HG02759 (cell line): ENCODE data around the gene TUBA4B.
A peak's percentile ranks its signal among the peaks of the same experiment; 100 is the strongest.
"Not testable (repeated sequence)": the region's sequence is repeated elsewhere in the genome, so short reads cannot be mapped to it uniquely, and the experiment has no call there.

Experiments
- ATAC-seq: cut with Tn5 transposase; IDR thresholded peaks from one replicate; pipeline ENCODE4 v1.9.1; 2021; ENCODE audit warnings: mild to moderate bottlenecking, moderate library complexity; ENCODE audit not compliant: unreplicated experiment

The TUBA4B gene

GRCh38 chr2:219247678-219248642 lies 5.1 kb upstream of the TUBA4B start:
- no peak for ATAC-seq

DNA sequence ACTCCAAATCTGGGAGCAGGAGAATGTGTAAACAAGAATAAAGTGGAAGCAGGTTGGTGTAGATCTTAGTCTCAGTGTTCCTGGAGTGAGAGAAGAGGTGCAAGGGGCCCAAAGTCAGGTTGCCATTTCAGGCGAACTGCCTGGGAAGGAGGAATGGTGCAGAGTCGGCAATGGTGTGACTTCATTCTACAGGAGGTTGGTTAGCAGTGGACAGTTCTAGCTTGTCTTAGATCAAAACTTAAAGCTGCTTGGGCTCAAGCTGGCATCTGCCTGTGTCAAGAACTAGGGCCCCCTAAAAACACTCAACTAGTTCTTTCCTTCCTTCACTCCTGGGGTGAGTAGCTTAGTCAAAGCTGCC lies 4.2 kb upstream of the TUBA4B start:
- ATAC-seq: no peak

DNA sequence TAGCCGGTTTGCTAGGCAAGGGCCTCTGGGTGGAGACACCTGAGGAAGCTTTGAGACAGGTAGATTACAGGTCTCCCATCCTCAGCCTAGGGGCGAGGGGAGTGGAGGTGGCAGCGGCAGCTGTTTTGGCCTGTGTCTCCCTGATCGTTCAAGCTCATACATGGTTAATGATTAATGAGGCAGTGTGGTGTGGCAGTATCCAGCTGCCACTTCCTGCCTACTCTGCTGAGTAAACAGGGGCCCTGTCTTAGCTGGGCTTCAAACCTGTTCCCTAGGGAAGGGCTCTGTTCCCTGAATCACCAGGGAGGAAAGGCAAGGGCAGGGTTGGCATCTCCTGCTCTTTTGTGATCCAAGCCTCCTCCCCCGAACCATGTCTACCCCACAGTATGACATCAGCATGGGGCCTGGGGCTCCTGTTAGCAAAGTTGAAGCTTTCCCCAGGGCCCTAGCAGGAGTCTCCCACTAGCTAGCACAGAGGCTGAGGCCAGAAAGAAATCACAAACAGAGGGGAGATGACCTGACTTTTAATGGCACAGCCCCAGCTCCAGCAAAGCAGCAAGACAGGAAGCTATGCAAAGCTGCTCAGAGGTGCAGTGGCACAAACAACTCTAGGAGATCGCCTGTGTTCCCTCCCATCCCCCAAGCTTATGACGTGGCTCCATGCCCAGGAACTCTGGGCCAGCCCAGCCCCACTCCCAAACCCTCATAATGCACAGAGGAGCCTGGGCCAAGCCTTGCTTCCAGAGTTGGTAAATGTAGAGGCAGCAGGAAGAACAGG lies 3.7 kb upstream of the TUBA4B start:
- peak; percentile 52 for ATAC-seq

GRCh38 chr2:219250049-219250781 lies 2.8 kb upstream of the TUBA4B start:
- ATAC-seq: no peak

GRCh38 chr2:219251656-219252055 lies 1.4 kb upstream of the TUBA4B start:
- ATAC-seq: no peak

DNA sequence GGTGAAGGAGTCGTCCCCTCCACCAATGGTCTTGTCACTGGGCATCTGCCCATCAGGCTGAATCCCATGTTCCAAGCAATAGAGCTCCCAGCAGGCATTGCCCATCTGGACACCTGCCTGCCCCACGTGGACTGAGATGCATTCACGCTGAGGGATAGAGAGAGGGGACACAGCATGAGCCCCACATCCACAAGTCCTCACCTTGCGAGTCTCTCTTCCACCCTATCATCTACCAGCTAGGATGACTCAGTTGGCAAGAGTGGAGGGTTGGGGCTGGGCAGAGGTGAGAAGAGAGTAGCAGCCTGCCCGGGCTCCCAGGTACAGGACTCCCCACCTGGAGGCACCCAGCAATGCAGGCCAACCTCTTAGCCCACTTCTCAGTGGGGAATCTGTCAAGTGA lies 959 bp upstream of the TUBA4B start:
- ATAC-seq: no peak

- no peak for ATAC-seq
These were observed 508 bp upstream of the TUBA4B start for GRCh38 chr2:219252570-219252899.

DNA sequence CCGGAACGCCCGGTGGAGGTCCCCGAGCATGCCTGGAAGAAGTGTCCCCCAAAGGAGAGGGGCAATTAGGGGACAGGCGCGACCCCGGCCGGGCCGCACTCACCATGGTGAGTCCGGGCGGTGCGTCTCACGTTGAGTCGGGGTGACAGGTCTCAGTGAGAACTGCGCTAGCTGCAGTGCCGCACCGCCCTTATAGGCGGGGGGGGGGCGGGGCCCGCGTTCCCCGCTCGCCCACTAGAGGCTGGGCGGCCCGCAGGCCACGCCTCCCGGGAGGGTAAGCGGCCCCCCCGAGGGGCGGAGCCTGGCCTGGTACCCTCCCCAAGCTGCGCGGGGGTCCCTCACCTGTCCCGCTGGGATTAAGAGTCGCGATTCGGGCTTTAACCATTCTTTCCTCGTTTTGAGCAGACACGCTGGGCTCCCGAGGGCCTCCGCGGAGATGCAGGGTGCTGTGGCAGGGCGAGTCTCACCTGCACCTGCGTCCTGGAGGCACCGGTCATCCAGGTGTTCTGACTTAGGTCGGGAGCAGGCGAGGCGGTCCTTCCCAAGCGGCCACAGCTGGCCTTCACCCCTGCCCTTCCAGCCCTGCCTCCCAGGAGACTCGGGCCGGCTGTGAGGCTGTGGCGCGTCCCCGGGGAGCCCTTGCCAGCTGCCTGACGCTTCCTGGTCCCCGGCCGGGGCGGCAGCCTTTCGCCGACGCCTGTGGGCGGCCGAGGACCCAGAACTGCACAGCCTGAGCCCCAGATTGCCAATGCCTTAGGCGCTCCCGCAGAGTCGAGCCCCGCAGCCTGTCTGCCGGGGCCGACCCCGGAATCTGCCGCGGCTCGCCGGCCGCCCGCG lies 928 bp downstream of the TUBA4B start, which contains the start of gene TUBA4A:
TSS of gene TUBA4A (minus strand) at position 166 of the 837 bp plus-strand sequence. CDS start at position 106, 60 bp downstream.
- peak; percentile 58 for ATAC-seq

GRCh38 chr2:219254590-219255201 lies 1.7 kb downstream of the TUBA4B start:
- ATAC-seq: peak; percentile 24

DNA sequence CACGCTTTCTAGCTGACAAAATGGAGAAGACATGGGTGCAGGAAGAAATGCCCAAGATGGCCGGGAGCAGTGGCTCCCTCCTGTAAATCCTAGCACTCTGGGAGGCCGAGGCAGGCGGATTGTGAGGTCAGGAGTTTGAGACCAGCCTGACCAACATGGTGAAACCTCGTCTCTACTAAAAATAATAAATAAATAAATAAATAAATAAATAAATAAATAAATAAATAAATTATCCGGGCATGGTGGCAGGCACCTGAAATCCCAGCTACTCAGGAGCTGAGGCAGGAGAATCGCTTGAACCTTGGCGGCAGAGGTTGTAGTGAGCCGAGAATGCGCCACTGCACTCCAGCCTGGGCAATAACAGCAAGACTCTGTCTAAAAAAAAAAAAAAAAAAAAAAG lies 5.9 kb downstream of the TUBA4B start:
- not testable (repeated sequence) for ATAC-seq

- ATAC-seq: no peak
These were observed 8.2 kb downstream of the TUBA4B start for GRCh38 chr2:219261024-219261855.

GRCh38 chr2:219266232-219266631 lies 13.2 kb downstream of the TUBA4B start:
- no peak for ATAC-seq

DNA sequence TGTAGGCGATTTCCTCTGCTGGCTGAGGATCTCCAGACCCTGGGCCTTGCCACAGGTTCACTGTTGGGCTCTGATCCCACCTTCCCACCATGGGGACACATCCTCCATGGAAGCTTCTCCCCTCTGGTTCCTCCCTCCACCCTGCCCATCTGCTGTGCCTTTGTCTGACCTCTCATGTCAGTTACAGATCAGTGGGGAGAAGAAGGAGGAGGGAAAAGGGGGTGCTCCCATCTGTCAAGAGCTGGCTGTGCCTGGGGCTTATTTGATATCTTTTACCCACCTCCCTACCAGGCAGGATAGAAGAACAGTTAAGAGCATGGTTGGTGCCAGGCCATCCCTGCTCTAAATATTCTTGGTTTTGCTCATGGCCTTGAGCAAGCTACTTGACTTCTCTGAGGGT lies 13.8 kb downstream of the TUBA4B start:
- no peak for ATAC-seq

DNA sequence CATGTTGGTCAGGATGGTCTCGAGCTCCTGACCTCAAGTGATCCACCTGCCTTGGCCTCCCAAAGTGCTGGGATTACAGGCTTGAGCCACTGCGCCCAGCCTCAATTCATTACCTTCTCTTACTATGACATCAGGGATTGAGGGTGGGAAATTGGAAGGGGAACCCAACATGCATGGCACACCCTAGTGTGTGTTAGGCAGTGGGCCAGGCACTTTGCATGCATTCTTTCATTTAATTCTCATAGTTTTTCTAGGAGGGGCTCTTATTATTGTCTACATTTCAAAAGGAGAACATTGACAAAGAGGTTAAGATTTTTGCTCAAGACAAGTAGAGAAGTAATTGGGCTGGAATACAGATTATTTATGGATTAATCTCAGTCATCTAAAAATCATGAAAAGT lies 15.3 kb downstream of the TUBA4B start:
- ATAC-seq: no peak

DNA sequence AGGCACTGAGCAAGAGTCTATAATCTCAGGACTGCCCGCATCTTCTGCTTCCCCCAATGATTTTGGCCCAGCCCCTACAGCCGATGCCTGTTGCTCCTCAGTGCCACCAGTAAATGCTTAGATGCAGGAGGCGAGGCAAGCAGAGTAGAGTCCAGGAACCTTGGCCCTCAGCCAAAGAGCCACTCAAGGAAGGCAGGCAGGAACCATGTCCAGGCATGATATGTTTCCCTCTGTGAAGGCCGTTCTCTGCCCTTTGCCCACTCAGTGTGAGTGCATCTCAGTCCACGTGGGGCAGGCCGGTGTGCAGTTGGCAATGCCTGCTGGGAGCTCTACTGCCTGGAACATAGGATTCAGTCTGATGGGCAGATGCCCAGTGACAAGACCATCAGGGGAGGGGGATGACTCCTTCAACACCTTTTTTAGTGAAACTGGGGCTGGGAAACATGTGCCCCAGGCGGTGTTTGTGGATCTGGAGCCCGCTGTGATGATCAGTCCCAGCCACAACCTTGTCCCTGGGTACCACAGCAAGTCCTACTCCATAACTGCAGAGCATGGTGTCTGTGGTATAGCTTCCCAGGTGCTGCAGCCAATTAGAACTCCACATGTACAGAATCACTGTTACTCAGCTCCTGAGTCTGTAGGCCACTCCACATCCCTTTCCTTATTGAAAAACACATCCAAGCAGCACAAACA lies 16.5 kb downstream of the TUBA4B start:
- ATAC-seq: no peak

DNA sequence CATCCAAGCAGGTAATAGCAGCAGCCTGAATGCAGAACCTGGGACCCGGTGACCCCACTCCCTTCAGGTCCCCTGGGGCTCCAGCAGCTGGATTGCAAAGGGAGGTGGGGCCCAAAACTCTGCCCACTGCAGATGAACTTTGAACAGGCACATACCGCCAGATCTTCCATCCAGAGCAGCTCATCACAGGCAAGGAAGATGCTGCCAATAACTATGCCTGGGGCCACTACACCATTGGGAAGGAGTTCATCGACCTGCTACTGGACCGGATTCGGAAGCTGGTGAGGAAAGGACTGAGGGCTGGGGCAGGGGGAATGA lies 17.0 kb downstream of the TUBA4B start:
- ATAC-seq: no peak

DNA sequence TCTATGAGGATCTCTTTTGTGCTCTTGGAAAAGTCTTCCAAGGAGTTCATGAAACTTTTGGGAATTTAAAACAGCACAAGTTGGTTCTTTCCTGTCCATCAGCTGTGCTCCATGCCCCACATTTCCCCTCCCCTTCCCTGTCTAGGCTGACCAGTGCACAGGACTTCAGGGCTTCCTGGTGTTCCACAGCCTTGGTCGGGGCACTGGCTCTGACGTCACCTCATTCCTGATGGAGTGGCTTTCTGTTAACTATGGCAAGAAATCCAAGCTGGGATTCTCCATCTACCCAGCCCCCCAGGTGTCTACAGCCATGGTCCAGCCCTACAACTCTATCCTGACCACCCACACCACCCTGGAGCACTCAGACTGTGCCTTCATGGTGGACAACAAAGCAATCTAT lies 18.0 kb downstream of the TUBA4B start:
- no peak for ATAC-seq

DNA sequence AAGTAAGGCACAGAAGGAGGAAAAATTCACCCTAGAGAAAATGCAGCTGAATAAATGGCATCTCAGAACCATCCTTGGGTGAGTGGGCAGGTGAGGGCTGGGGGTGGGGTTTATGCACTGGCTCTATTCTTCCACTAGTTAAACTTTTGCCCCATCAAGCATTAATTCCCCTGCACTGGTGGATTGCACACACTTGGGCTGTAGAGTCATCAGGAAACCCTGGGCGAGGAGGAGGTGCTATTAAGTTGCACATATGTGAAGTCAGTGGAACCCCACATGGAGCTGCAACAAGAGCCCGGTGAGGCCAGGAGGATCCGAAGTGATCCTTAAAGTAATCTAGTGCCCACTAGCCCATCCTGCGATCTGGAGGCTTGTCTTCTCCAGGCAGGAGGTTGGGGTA lies 19.3 kb downstream of the TUBA4B start:
- ATAC-seq: no peak

GRCh38 chr2:219272995-219273394 lies 20.0 kb downstream of the TUBA4B start:
- no peak for ATAC-seq
